Activated B cell treated with CpG ODN at 0.5 μM for 24 hours (primary cell): ENCODE results near the gene PLCL2. TPM values are rescaled to one million over a fixed set of nuclear protein-coding genes. Genes with fewer than 3 reads are reported as not detected.

ENCODE experiments used
- ATAC-seq: fragments of 200-7000 bp; cut with Tn5 transposase; one replicate; pipeline ENCODE4 v1.10.0; 2021; ENCODE audit warnings: low read depth, mild to moderate bottlenecking, moderate library complexity
- CTCF ChIA-PET: fragments of 350-600 bp; sonication (Branson Sonifier 250); formaldehyde crosslinking; loops from one replicate; lab custom pipeline; 2021; ENCODE audit warnings: antibody characterized with exemption; lab: Charles Lee
- POLR2A ChIA-PET: fragments of 350-600 bp; sonication (Branson Sonifier 250); formaldehyde crosslinking; loops from one replicate; lab custom pipeline; 2021; ENCODE audit warnings: antibody characterized with exemption; lab: Charles Lee
- DNase-seq: peaks from one replicate; pipeline ENCODE4 v3.0.0; 2022
- H3K27ac Mint-ChIP-seq: one replicate; pipeline ENCODE4 v1.8.0; 2020; ENCODE audit warnings: mixed read lengths
- H3K27me3 Mint-ChIP-seq: one replicate; pipeline ENCODE4 v1.8.0; 2021; ENCODE audit warnings: mixed read lengths
- H3K36me3 Mint-ChIP-seq: one replicate; pipeline ENCODE4 v1.8.0; 2021; ENCODE audit warnings: low read depth, mixed read lengths
- H3K4me1 Mint-ChIP-seq: one replicate; pipeline ENCODE4 v1.8.0; 2021; ENCODE audit warnings: mixed read lengths
- H3K4me3 Mint-ChIP-seq: one replicate; pipeline ENCODE4 v1.8.0; 2020; ENCODE audit warnings: mild to moderate bottlenecking, mixed read lengths
- H3K9me3 Mint-ChIP-seq: one replicate; pipeline ENCODE4 v1.8.0; 2020; ENCODE audit warnings: mixed read lengths
- CTCF ChIP-seq: fragments of 200-600 bp; IDR thresholded peaks from one replicate; pipeline ENCODE4 v1.8.0; 2022; ENCODE audit warnings: antibody characterized with exemption, mild to moderate bottlenecking
- intact Hi-C: fragments of 100-400 bp; cut with micrococcal nuclease; formaldehyde crosslinking; loops from one replicate; pipeline ENCODE4 v1.15.1; 2024
- total RNA-seq: library from RNA; stranded (reverse); gene quantifications from 2 replicates; pipeline ENCODE4 v1.2.3, GENCODE V29; 2022

The PLCL2 gene
- total RNA-seq, 1 donor from 2014 or later, result 40.0 TPM

DNA sequence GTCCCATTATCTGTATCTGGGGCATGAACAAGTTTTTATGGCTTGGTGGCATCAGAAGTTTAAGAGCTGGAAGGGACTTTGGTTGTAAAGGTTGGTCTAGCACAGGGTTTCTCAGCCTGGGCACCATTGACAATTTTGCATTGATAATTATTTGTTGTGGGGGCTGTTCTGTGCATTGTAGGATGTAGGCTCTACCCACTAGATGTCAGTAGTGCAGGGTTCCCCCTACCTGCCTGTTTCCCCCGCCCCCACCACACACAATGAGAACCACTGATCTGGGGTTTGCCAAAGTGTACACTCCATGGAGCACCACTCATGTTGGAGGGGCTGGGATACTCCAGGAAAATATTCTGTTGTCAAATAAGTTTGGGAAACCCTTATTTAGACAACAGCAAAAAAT is 42.7 kb downstream of the PLCL2 start:
- no peak for TF ChIP-seq CTCF
- Mint-ChIP-seq H3K27ac (no peak overlapping the region), H3K36me3 (peaks cover 18% of the 10 kb centered on the region), H3K9me3 (no peaks in the 10 kb centered on the region), H3K4me1 (peaks cover 75% of the 10 kb centered on the region), H3K4me3 (no peak overlapping the region), H3K27me3 (no peaks in the 10 kb centered on the region)
- CTCF ChIA-PET, result interaction anchor here (0.7 to 1.6 kb wide), 4 partner anchors 31 to 326 kb away, joined by 3 to 4 read pairs (median 3); no protein-coding TSS in a partner anchor
- intact Hi-C loops, result loop anchor here (2.0 kb wide), 3 partner anchors 15 to 39 kb away; no protein-coding TSS in a partner anchor
- peak; percentile 64 for ATAC-seq
- no peak for DNase-seq
- POLR2A ChIA-PET, result interaction anchor here (1.5 kb wide), 1 partner anchor 43 kb away, joined by 9 read pairs; the partner anchor contains the start of gene PLCL2

DNA sequence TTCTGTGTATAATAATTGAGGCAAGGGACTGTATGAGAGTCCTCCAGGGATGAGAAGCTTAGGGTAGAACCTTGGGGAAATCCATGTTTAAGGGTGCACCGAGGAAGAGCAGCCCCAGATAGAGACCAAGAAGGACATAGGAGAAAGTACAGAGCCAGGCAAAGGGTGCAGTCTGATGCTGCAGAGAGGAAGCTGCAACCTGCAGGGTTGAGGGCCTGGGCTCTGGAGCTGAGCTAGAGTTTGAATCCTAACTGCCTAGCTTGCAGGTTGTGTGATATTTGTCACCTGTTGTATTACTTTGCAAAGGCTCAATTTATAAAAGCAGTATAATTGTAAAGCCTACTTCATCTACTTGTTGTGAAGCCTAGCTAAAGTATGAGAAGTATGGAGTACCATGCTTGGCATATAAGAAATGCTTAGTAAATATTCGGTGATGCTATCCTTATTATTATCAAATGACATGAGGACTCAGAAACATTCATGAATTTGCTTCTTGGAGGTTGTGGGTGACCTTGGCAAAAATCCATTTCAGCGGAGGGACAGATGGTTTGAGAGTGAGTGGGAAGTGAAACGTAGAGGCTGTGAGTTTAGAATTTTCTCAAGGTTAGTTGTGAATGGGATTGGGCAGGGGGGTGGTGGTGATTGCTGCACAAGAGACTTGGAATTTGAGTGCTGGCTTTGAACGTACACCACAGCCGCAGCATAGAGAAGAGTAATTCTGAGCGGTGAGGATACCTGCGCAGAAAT is 43.8 kb downstream of the PLCL2 start:
- CTCF ChIA-PET, result interaction anchor here (0.7 to 1.0 kb wide), 5 partner anchors 28 to 327 kb away, joined by 3 to 4 read pairs (median 3); no protein-coding TSS in a partner anchor
- H3K36me3 Mint-ChIP-seq, result peaks cover 23% of the 10 kb centered on the region
- intact Hi-C loops, result loop anchor here (1.0 kb wide), 1 partner anchor 8 kb away; no protein-coding TSS in a partner anchor
- peaks cover 80% of the 10 kb centered on the region for H3K4me1 Mint-ChIP-seq
- no peaks in the 10 kb centered on the region for H3K27me3 Mint-ChIP-seq
- H3K9me3 Mint-ChIP-seq, result no peaks in the 10 kb centered on the region
- H3K4me3 Mint-ChIP-seq, result no peak overlapping the region
- no peak for TF ChIP-seq CTCF
- DNase-seq (no peak), ATAC-seq (peak; percentile 10)
- H3K27ac Mint-ChIP-seq, result peak overlapping the region; percentile 0
- POLR2A ChIA-PET, result interaction anchor here (1.5 kb wide), 1 partner anchor 44 kb away, joined by 9 read pairs; the partner anchor contains the start of gene PLCL2

DNA sequence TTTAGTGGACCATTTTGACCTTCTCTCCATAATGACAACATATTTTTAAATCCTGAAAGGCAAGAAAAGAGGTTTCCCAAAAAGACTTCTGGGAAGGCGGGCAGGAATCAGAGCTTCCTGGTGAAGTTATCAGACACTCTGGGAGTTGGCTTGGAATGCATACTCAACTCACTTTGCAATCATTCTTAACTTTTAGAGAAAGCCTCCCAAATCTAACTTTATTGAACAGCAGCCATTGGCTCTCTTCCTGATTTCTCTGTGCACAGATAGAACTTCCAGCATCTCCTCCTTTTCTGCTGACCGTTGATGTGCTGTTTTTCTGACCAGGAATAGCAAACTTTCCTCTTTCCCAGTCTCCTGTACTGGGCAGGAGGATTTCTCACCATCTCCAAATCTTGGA is 44.6 kb downstream of the PLCL2 start:
- no peak for DNase-seq
- no peak overlapping the region for H3K4me3 Mint-ChIP-seq
- H3K27me3 Mint-ChIP-seq, result no peaks in the 10 kb centered on the region
- peaks cover 85% of the 10 kb centered on the region for H3K4me1 Mint-ChIP-seq
- POLR2A ChIA-PET, result no interaction called here
- no peak for TF ChIP-seq CTCF
- no peak for ATAC-seq
- no peak overlapping the region for H3K27ac Mint-ChIP-seq
- peaks cover 25% of the 10 kb centered on the region for H3K36me3 Mint-ChIP-seq
- CTCF ChIA-PET, result no interaction called here
- H3K9me3 Mint-ChIP-seq, result no peaks in the 10 kb centered on the region
- intact Hi-C loops, result no loop called here

- H3K4me3 Mint-ChIP-seq, result peak overlapping the region; percentile 13
- intact Hi-C loops, result loop anchor here (2.0 kb wide), 1 partner anchor 16 kb away; no protein-coding TSS in a partner anchor
- H3K27ac Mint-ChIP-seq, result no peak overlapping the region
- no peak for TF ChIP-seq CTCF
- ChIA-PET POLR2A (interaction anchor here (1.4 kb wide), 1 partner anchor 48 kb away, joined by 4 read pairs; the partner anchor contains the start of gene PLCL2), CTCF (no interaction called here)
- ATAC-seq (no peak), DNase-seq (no peak)
- H3K4me1 Mint-ChIP-seq, result peaks cover 92% of the 10 kb centered on the region
- no peaks in the 10 kb centered on the region for H3K27me3 Mint-ChIP-seq
- peaks cover 35% of the 10 kb centered on the region for H3K36me3 Mint-ChIP-seq
- no peaks in the 10 kb centered on the region for H3K9me3 Mint-ChIP-seq
Observed at GRCh38 chr3:16932877-16933276, 48.1 kb downstream of the PLCL2 start.

DNA sequence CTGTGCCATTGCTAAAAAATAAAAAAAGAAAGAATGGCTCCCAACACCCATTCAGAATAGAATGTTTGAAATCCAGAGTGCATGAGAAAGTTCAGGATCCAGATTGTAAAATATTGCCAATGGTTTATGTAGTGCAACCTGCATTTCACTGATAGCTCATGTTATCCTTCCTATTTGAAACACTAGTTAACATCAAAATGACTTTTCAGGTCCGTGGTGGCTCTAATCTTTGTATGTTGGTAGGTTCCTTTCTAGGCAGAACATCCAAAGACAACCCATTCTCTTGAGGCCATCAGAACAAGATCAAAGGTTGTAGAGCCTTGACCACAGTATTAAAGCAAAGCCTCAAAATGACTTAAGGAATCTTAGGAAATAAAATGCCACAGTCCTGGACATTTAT is 51.0 kb downstream of the PLCL2 start:
- POLR2A ChIA-PET, result no interaction called here
- DNase-seq (no peak), ATAC-seq (no peak)
- no peaks in the 10 kb centered on the region for H3K9me3 Mint-ChIP-seq
- no peaks in the 10 kb centered on the region for H3K27me3 Mint-ChIP-seq
- H3K4me3 Mint-ChIP-seq, result no peak overlapping the region
- intact Hi-C loops, result loop anchor here (1.0 kb wide), 1 partner anchor 7 kb away; no protein-coding TSS in a partner anchor
- peaks cover 86% of the 10 kb centered on the region for H3K4me1 Mint-ChIP-seq
- no peak for TF ChIP-seq CTCF
- H3K27ac Mint-ChIP-seq, result no peak overlapping the region
- CTCF ChIA-PET, result no interaction called here
- H3K36me3 Mint-ChIP-seq, result peaks cover 37% of the 10 kb centered on the region
